ENCODE results near the gene SEPTIN2. TPM values are rescaled to one million over a fixed set of nuclear protein-coding genes. Genes with fewer than 3 reads are reported as not detected.
"Not testable (repeated sequence)": the region's sequence is repeated elsewhere in the genome, so short reads cannot be mapped to it uniquely, and the experiment has no call there.

The SEPTIN2 gene
- total RNA-seq, 1 experiment from 2014 or later, result 281 TPM

GRCh38 chr2:241378816-241379215 lies 63.1 kb downstream of the SEPTIN2 start:
- peaks cover 11% of the 10 kb centered on the region; the same call in 1 of the 2 replicates for H3K36me3 ChIP-seq (ENCODE audit: insufficient read depth, low read length)
- peaks cover 33% of the 10 kb centered on the region for H3K79me2 ChIP-seq (ENCODE audit: low read length)
- H3K9ac ChIP-seq (ENCODE audit: low read length), result no peak overlapping the region
- no peak overlapping the region for H3K4me3 ChIP-seq (ENCODE audit: low read length)
- no peaks in the 10 kb centered on the region for H3K9me2 ChIP-seq (replicated peaks; ENCODE audit: insufficient read depth, low read length)
- no peaks in the 10 kb centered on the region for H3K9me3 ChIP-seq (ENCODE audit: low read length)
- peak; percentile 15 for DNase-seq
- no peak overlapping the region for H2AFZ ChIP-seq (ENCODE audit: low read length)
- peaks cover 24% of the 10 kb centered on the region for H3K4me1 ChIP-seq (ENCODE audit: low read length)
- peaks cover 30% of the 10 kb centered on the region; the same call in 1 of the 2 replicates for H4K20me1 ChIP-seq (ENCODE audit: insufficient read depth, low read depth, low read length)
- no peaks in the 10 kb centered on the region for H3K27me3 ChIP-seq (ENCODE audit: low read length)
- H3K27ac ChIP-seq (ENCODE audit: low read length), result no peak overlapping the region
- no peak overlapping the region for H3K4me2 ChIP-seq (ENCODE audit: low read depth, low read length, poor library complexity, severe bottlenecking)

- no peak overlapping the region for H3K4me2 ChIP-seq (ENCODE audit: low read depth, low read length, poor library complexity, severe bottlenecking)
- H3K4me1 ChIP-seq (ENCODE audit: low read length), result peaks cover 14% of the 10 kb centered on the region
- H2AFZ ChIP-seq (ENCODE audit: low read length), result no peak overlapping the region
- H3K27me3 ChIP-seq (ENCODE audit: low read length), result no peaks in the 10 kb centered on the region
- H3K27ac ChIP-seq (ENCODE audit: low read length), result no peak overlapping the region
- H4K20me1 ChIP-seq (ENCODE audit: insufficient read depth, low read depth, low read length), result peaks cover 32% of the 10 kb centered on the region; the same call in 1 of the 2 replicates
- no peak overlapping the region for H3K9ac ChIP-seq (ENCODE audit: low read length)
- no peaks in the 10 kb centered on the region for H3K9me3 ChIP-seq (ENCODE audit: low read length)
- H3K4me3 ChIP-seq (ENCODE audit: low read length), result no peak overlapping the region
- H3K36me3 ChIP-seq (ENCODE audit: insufficient read depth, low read length), result peaks cover 11% of the 10 kb centered on the region; the same call in 1 of the 2 replicates
- peaks cover 37% of the 10 kb centered on the region for H3K79me2 ChIP-seq (ENCODE audit: low read length)
- no peaks in the 10 kb centered on the region for H3K9me2 ChIP-seq (replicated peaks; ENCODE audit: insufficient read depth, low read length)
- peak; percentile 37 for DNase-seq
Measured at GRCh38 chr2:241379481-241380480, 64.1 kb downstream of the SEPTIN2 start.

DNA sequence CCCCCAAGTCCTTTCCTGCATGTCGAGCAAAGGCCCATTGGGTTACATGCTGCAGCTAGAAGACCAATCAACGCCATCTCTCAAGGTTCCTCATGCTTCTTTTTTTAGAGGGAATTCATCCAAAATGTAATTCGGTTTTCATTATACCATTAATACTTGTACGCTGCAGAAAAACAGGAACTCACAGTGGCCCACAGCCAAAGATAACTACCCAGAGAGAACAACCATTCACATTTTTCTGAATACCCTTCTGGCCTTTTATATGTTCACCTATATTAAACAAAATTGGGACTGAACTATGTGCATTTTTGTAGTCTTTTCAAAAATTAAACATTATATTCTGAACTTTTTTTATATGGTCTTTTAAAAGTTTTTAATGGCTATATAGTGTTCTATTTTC lies 66.1 kb downstream of the SEPTIN2 start:
- no peak overlapping the region for H3K4me3 ChIP-seq (ENCODE audit: low read length)

DNA sequence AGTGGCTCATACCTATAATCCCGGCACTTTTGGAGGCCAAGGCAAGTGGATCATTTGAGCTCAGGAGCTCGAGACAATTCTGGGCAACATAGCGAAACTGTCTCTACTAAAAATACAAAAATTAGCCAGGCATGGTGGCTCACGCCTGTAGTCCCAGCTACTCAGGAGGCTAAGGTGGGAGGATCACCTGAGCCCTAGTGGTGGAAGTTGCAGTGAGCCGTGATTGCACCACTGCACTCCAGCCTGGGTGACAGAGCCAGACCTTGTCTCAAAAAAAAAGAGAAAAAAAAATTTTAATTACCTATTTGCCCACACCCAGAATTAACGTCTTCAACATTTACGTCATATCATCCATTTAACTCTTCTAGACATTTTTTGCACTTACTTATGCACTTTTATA lies 69.7 kb downstream of the SEPTIN2 start:
- H3K9me2 ChIP-seq (replicated peaks; ENCODE audit: insufficient read depth, low read length); H2AFZ ChIP-seq (ENCODE audit: low read length); H3K36me3 ChIP-seq (ENCODE audit: insufficient read depth, low read length); H3K27me3 ChIP-seq (ENCODE audit: low read length); H3K9ac ChIP-seq (ENCODE audit: low read length); DNase-seq; H3K4me2 ChIP-seq (ENCODE audit: low read depth, low read length, poor library complexity, severe bottlenecking); H3K9me3 ChIP-seq (ENCODE audit: low read length); H3K27ac ChIP-seq (ENCODE audit: low read length); H3K4me3 ChIP-seq (ENCODE audit: low read length): not testable (repeated sequence)
- Histone ChIP-seq H3K79me2 (ENCODE audit: low read length) (peaks cover 18% of the 10 kb centered on the region), H4K20me1 (ENCODE audit: insufficient read depth, low read depth, low read length) (peaks cover 16% of the 10 kb centered on the region; the same call in 1 of the 2 replicates), H3K4me1 (ENCODE audit: low read length) (peaks cover 27% of the 10 kb centered on the region)

More for the DNA sequence above, 66.1 kb downstream of the SEPTIN2 start:
- no peak overlapping the region for H3K9ac ChIP-seq (ENCODE audit: low read length)
- no peaks in the 10 kb centered on the region for H3K9me3 ChIP-seq (ENCODE audit: low read length)
- no peak overlapping the region for H3K4me2 ChIP-seq (ENCODE audit: low read depth, low read length, poor library complexity, severe bottlenecking)
- no peaks in the 10 kb centered on the region for H3K27me3 ChIP-seq (ENCODE audit: low read length)
- H3K36me3 ChIP-seq (ENCODE audit: insufficient read depth, low read length), result no peaks in the 10 kb centered on the region
- H4K20me1 ChIP-seq (ENCODE audit: insufficient read depth, low read depth, low read length), result peaks cover 34% of the 10 kb centered on the region; the same call in 1 of the 2 replicates
- H3K79me2 ChIP-seq (ENCODE audit: low read length), result peaks cover 20% of the 10 kb centered on the region
- H2AFZ ChIP-seq (ENCODE audit: low read length), result no peak overlapping the region
- no peak overlapping the region for H3K27ac ChIP-seq (ENCODE audit: low read length)
- DNase-seq, result peak; percentile 38
- peaks cover 9% of the 10 kb centered on the region for H3K4me1 ChIP-seq (ENCODE audit: low read length)
- no peaks in the 10 kb centered on the region for H3K9me2 ChIP-seq (replicated peaks; ENCODE audit: insufficient read depth, low read length)

- H2AFZ ChIP-seq (ENCODE audit: low read length), result no peak overlapping the region
- no peak overlapping the region for H3K4me2 ChIP-seq (ENCODE audit: low read depth, low read length, poor library complexity, severe bottlenecking)
- H3K36me3 ChIP-seq (ENCODE audit: insufficient read depth, low read length), result peaks cover 7% of the 10 kb centered on the region
- no peaks in the 10 kb centered on the region for H3K27me3 ChIP-seq (ENCODE audit: low read length)
- H3K79me2 ChIP-seq (ENCODE audit: low read length), result peaks cover 19% of the 10 kb centered on the region
- H3K9me3 ChIP-seq (ENCODE audit: low read length), result no peaks in the 10 kb centered on the region
- H4K20me1 ChIP-seq (ENCODE audit: insufficient read depth, low read depth, low read length), result peaks cover 13% of the 10 kb centered on the region
- H3K9ac ChIP-seq (ENCODE audit: low read length), result no peak overlapping the region
- no peak overlapping the region for H3K4me3 ChIP-seq (ENCODE audit: low read length)
- DNase-seq, result peak; percentile 20
- H3K4me1 ChIP-seq (ENCODE audit: low read length), result peaks cover 33% of the 10 kb centered on the region
- no peak overlapping the region for H3K27ac ChIP-seq (ENCODE audit: low read length)
- no peaks in the 10 kb centered on the region for H3K9me2 ChIP-seq (replicated peaks; ENCODE audit: insufficient read depth, low read length)
Measured at GRCh38 chr2:241386519-241386918, 70.8 kb downstream of the SEPTIN2 start.

DNA sequence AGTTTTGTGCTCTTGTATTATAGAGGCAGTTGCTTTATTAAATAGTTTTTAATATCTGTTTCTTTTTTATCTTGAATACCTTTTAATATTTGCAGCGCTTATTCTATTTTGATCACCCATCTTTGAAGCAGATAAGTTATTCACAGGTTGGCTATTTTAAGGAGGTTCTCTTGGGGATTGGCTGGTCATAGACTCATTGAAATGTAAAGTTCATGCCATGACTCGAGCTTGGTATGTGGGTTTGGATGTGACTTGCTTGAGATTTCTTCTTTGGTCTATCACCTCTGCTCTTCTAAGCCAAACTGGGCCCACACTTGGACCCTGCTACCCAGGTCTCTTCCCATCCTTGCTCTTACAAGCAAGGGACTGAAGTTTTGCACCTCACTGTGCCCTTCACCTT lies 74.0 kb downstream of the SEPTIN2 start:
- H3K4me3 ChIP-seq (ENCODE audit: low read length), result no peak overlapping the region
- H3K9me3 ChIP-seq (ENCODE audit: low read length), result no peaks in the 10 kb centered on the region
- peaks cover 12% of the 10 kb centered on the region for H4K20me1 ChIP-seq (ENCODE audit: insufficient read depth, low read depth, low read length)
- DNase-seq, result peak; percentile 67
- H3K27ac ChIP-seq (ENCODE audit: low read length), result no peak overlapping the region
- no peaks in the 10 kb centered on the region for H3K9me2 ChIP-seq (replicated peaks; ENCODE audit: insufficient read depth, low read length)
- H3K36me3 ChIP-seq (ENCODE audit: insufficient read depth, low read length), result peaks cover 7% of the 10 kb centered on the region
- peaks cover 23% of the 10 kb centered on the region for H3K79me2 ChIP-seq (ENCODE audit: low read length)
- H2AFZ ChIP-seq (ENCODE audit: low read length), result no peak overlapping the region
- H3K27me3 ChIP-seq (ENCODE audit: low read length), result no peaks in the 10 kb centered on the region
- H3K9ac ChIP-seq (ENCODE audit: low read length), result no peak overlapping the region
- peaks cover 46% of the 10 kb centered on the region for H3K4me1 ChIP-seq (ENCODE audit: low read length)
- peak overlapping the region; percentile 53 for H3K4me2 ChIP-seq (ENCODE audit: low read depth, low read length, poor library complexity, severe bottlenecking)

GRCh38 chr2:241390301-241391206 lies 74.8 kb downstream of the SEPTIN2 start:
- no peak overlapping the region for H2AFZ ChIP-seq (ENCODE audit: low read length)
- no peak overlapping the region for H3K4me2 ChIP-seq (ENCODE audit: low read depth, low read length, poor library complexity, severe bottlenecking)
- peaks cover 7% of the 10 kb centered on the region for H3K36me3 ChIP-seq (ENCODE audit: insufficient read depth, low read length)
- no peak overlapping the region for H3K27ac ChIP-seq (ENCODE audit: low read length)
- peaks cover 46% of the 10 kb centered on the region for H3K4me1 ChIP-seq (ENCODE audit: low read length)
- no peak overlapping the region for H3K4me3 ChIP-seq (ENCODE audit: low read length)
- H3K9ac ChIP-seq (ENCODE audit: low read length), result no peak overlapping the region
- no peaks in the 10 kb centered on the region for H3K27me3 ChIP-seq (ENCODE audit: low read length)
- no peaks in the 10 kb centered on the region for H3K9me2 ChIP-seq (replicated peaks; ENCODE audit: insufficient read depth, low read length)
- no peak for DNase-seq
- peaks cover 24% of the 10 kb centered on the region for H3K79me2 ChIP-seq (ENCODE audit: low read length)
- peaks cover 12% of the 10 kb centered on the region for H4K20me1 ChIP-seq (ENCODE audit: insufficient read depth, low read depth, low read length)
- no peaks in the 10 kb centered on the region for H3K9me3 ChIP-seq (ENCODE audit: low read length)
